ENCODE data around the gene NPY. TPM values are rescaled to one million over a fixed set of nuclear protein-coding genes. Genes with fewer than 3 reads are reported as not detected.
"Not testable (repeated sequence)": the region's sequence is repeated elsewhere in the genome, so short reads cannot be mapped to it uniquely, and the experiment has no call there.

NPY gene
- 2.3 TPM in 1 of 2 replicates, not detected in the other for total RNA-seq (2014; rRNA removed; shearing (Covaris generic))

- DNase-seq (ENCODE audit: low read depth), result peak; percentile 56
These were observed at the start of gene NPY for GRCh38 chr7:24283897-24284698. NPY (plus strand) TSS chr7:24284190; CDS start chr7:24285241, 1,051 bp downstream.

GRCh38 chr7:24239260-24239659 is 44.7 kb upstream of the NPY start:
- no peak for DNase-seq (ENCODE audit: low read depth)

DNA sequence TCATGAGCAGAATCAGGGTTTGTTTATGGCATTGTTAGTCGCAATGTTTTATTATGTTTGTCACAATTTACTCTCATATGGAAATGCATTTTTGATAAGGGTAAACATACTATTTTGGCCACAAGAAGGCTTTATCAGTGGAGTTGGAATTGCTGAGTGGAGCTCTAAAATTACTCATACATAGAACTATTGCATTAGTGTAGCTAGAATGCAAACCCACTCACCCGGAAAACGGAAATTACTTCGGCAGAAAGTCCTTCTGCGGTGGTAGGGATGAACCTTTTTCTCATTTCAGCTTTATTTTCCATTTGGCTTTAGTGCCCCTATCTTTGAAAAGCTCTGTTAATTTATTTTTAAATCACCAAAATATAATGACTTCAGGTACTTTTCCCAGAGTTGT is 42.8 kb upstream of the NPY start:
- DNase-seq (ENCODE audit: low read depth), result peak; percentile 64

DNA sequence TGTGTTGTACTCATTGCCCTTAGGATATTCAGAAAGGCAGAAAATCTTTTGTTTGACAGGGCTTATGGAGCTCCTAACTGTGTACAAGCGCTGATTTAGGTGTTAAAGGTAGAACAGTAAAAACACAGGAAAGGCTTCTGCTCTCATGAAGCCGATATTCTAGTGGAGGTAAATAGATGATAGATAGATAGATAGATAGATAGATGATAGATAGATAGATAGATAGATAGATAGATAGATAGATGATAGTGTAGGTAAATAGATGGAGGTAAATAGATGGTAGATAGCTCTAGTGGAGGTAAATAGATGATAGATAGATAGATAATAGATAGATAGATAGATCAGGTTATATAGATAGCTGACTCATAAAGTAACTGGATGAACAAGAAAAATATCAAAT is 39.4 kb upstream of the NPY start:
- no peak for DNase-seq (ENCODE audit: low read depth)

GRCh38 chr7:24245362-24245761 is 38.6 kb upstream of the NPY start:
- no peak for DNase-seq (ENCODE audit: low read depth)

GRCh38 chr7:24249266-24249665 is 34.7 kb upstream of the NPY start:
- DNase-seq (ENCODE audit: low read depth), result no peak

DNA sequence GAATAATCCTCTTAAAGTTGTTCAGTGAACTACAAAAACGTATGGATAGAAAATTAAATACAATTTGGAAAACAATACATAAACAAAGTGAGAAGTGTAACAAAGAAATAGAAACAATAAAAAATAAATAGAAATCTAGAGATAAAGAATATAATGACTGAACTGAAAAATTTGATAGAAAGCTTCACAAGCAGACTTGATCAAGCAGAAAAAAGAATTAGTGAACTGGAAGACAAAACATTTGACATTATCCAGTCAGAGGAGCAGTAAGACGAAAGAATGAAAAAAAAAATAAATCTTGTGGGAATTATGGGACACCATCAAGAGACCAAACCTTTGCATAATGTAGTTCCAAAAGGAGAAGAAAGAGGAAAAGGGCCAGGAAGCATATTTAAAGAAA is 32.4 kb upstream of the NPY start:
- no peak for DNase-seq (ENCODE audit: low read depth)

- no peak for DNase-seq (ENCODE audit: low read depth)
These were observed 28.9 kb upstream of the NPY start for GRCh38 chr7:24255139-24255538.

DNA sequence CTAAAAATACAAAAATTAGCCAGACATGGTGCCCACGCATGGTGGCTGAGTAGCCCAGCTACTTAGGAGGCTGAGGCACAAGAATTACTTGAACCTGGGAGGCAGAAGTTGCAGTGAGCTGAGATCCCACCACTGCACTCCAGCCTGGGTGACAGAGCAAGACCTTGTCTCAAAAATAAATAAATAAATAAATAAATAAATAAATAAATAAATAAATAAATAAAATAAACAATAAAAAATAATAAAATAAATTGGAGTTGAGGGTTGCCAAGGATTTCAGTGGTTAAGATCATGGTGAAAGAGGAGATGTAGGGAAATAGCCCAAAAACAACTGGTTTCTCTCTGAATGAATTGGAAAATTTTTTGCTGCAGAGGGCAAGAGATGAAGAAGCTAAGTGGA is 25.7 kb upstream of the NPY start:
- DNase-seq (ENCODE audit: low read depth), result not testable (repeated sequence)

DNA sequence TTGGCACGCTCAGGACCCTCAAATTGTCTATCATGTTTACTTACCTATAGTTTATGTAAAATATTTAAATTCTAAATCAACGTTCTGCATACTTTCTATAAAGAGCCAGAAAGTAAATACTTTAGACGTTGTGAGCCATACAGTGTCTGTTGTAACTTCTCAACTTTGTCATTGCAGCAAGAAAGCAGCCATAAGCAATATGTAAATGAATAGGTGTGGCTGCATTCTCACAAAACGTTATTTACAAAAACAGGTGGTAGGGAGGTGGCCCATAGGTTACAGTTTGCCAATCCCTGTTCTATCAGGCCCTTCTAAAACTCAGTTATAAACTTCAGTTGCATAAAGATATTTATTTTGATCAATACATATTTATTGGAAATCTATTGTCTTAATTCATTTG is 12.1 kb upstream of the NPY start:
- DNase-seq (ENCODE audit: low read depth), result no peak

- DNase-seq (ENCODE audit: low read depth), result no peak
These were observed 4.5 kb upstream of the NPY start for GRCh38 chr7:24279512-24279911.

- DNase-seq (ENCODE audit: low read depth), result no peak
These were observed 465 bp upstream of the NPY start for GRCh38 chr7:24283554-24283896.

- DNase-seq (ENCODE audit: low read depth), result peak; percentile 29
These were observed 913 bp downstream of the NPY start for GRCh38 chr7:24284699-24285506.

GRCh38 chr7:24290004-24290641 is 6.1 kb downstream of the NPY start:
- peak; percentile 75 for DNase-seq (ENCODE audit: low read depth)

DNA sequence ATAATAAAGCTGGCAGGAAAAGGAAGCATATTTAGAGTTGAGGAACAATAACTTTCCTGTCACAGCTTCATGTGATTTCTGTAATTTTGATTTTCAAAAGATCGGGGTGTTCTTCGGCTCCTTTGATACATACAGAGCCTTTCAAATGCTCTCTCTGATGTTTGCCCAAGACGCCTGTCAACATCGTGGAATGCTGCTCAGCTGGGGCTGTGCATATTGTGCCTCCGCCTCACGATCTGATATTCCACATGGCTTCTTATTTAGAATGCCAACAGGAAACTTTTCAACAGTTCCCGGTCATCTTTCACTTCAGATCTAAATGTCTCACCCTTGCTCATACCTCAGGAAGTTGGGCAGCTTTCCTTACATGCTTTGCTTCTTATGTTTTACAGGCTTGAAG is 7.3 kb downstream of the NPY start:
- DNase-seq (ENCODE audit: low read depth), result no peak

- no peak for DNase-seq (ENCODE audit: low read depth)
These were observed 13.4 kb downstream of the NPY start for GRCh38 chr7:24297362-24297761.

DNA sequence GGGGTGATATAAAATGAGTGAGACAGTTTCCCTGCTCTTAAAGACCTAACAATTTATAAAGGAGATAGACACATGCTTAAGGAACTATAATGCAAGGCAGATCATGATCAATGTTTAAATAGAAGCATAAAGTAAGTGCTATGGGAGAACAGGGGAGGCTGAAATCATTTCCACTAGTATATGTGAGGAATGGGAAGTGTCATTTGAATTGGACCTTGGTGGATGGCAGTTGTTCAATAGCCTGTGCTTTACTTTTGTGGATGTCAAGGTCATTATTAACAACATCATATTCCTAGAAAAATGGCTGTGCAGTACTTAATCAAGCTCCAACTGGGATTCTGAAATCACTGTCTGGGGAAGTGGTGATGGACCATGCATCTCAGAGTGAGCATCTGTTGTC is 14.7 kb downstream of the NPY start:
- no peak for DNase-seq (ENCODE audit: low read depth)

GRCh38 chr7:24299192-24299591 is 15.2 kb downstream of the NPY start:
- no peak for DNase-seq (ENCODE audit: low read depth)

- no peak for DNase-seq (ENCODE audit: low read depth)
These were observed 17.7 kb downstream of the NPY start for GRCh38 chr7:24301703-24302102.

DNA sequence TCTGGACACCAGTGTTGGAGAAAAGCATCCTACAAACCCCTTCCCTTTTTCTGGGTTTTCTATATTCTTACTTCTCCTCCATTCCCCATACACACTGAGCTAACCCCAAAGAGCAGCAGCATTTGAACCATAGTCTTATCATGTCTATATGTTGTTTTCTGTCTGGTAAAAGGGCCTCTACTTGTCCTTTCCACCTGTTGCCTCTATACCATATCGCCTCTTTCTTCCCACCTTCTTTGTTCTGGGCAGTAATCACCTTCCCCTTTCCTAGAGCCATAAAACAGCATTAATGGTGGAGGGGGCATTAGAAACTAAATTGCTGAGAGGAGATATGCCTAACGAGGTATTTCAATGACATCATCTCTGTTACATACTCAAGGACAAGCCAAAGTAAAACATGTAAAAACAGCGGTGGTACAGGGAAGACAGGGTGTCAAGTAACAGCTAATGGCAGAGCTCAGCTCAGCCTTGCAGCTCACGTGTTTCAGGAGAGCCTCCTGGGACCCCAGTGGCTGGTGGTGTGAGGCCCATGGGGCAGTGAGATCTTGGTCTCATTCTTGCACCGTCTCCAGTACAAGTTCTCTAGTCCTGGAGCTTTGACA is 20.6 kb downstream of the NPY start:
- DNase-seq (ENCODE audit: low read depth), result no peak

- no peak for DNase-seq (ENCODE audit: low read depth)
These were observed 23.3 kb downstream of the NPY start for GRCh38 chr7:24307326-24307725.

DNA sequence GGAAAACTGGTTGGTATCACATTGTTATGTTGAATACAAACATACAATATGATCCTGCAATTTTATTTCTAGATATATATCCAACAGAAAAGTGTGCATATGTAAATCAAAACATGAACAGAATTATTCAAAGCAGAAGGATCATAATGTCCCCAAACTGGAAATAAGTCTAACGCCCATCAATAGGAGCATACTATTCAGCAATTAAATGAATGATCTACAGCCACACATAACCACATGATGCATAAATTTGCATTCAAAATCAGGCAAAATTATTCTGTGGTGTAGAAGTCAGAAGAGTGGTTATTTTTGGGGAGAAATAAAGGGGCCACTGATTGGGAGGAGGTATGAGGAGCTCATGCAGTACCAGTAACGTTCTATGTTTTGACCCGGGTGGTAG is 28.6 kb downstream of the NPY start:
- no peak for DNase-seq (ENCODE audit: low read depth)
